Stimulated activated CD4-positive, alpha-beta T cell treated with anti-CD3 and anti-CD28 coated beads, Interleukin-15, amount 100 ng/mL, for 24 hours (primary cell): ENCODE measurements around the gene NKTR.

Source experiments
- DNase-seq: peaks from one replicate; pipeline ENCODE4 v3.0.0-alpha.2; 2020

NKTR gene

GRCh38 chr3:42651248-42652091 is 51.0 kb downstream of the NKTR start:
- DNase-seq: no peak

- DNase-seq: no peak
Measured at GRCh38 chr3:42652251-42652610, 51.7 kb downstream of the NKTR start.

GRCh38 chr3:42652611-42653302 is 52.3 kb downstream of the NKTR start:
- no peak for DNase-seq

GRCh38 chr3:42653303-42653559 is 52.7 kb downstream of the NKTR start:
- DNase-seq: no peak

DNA sequence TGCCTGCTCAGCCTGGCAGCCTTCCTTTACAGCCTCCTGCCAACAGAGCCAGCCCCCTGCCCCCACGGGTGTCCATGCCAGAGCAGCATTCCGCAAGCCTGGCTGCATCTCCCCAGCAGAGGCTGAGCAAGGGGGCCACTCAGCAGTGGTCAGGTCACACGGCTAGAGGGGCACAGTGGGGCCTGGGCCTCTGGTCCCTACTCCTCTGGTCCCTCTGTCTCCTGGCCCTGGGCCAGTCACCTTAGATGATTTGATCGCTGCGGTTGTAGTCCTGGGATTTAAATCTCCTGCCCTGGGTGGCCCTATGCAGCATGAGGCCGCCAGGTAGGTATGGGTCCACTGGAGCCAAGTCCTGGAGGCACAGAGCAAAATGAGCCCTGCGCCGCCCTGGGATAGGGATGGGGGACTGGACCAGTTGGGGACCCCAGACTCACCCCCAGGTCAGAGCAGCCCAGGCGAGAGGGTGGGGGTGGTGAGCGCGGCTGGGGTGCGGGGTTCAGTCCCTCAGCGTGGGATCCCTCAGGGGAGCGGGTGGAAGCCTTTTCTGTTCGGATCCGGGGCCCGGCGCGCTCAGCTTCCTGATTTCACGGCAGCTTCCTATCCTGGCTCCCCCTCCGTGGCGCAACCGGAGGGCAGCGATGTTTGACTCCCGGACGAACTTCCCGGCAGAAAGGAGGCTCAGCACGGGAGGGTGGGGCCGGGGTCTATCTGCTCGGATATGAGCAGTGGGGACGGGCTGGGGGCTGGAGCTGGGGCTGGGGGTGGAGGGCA is 53.3 kb downstream of the NKTR start, which contains the start of gene ZBTB47:
TSS of gene ZBTB47 (plus strand) at position 138 of the 771 bp plus-strand sequence. CDS start 4,659 bp downstream, outside the sequence.
- peak; percentile 36 for DNase-seq

- no peak for DNase-seq
Measured at GRCh38 chr3:42654331-42655201, 54.1 kb downstream of the NKTR start.

GRCh38 chr3:42655331-42655888 is 54.9 kb downstream of the NKTR start:
- DNase-seq: no peak

DNA sequence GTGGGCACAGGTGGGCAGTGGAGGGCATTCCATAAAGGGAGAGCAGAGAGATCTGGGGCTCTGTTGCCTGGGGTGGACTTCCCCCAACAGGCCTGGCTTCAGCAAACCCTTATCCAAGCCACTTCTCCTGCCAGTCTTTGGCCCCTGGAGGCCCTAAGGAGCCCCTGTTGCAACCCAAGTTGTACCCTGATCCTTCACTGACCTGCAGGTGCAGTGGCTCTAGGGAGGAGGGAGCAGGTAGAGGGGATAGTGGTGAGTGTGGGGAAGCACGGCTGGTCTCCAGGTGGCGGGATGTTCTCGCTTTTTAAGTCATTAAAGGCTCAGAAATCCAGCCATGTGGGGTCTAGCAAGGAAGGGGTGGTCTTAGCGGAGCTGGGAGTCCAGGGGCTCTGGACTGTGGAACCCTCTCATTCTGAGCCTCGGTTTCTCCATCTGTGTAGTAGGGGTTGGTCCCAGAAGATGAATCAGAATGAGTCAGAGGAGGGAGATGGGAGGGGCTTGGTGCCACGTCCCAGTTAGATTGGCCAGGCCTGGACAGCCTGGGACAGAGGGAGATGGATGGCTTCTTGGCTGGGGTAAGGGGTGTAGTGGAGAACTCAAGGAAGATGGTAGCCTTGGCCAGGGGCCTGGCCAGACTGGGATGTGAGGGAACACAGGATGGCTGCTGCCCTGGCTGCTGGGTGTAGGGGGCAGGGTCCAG is 55.6 kb downstream of the NKTR start:
- no peak for DNase-seq

GRCh38 chr3:42656680-42657610 is 56.5 kb downstream of the NKTR start:
- DNase-seq: no peak

- DNase-seq: no peak
Measured at GRCh38 chr3:42657675-42658074, 57.2 kb downstream of the NKTR start.

DNA sequence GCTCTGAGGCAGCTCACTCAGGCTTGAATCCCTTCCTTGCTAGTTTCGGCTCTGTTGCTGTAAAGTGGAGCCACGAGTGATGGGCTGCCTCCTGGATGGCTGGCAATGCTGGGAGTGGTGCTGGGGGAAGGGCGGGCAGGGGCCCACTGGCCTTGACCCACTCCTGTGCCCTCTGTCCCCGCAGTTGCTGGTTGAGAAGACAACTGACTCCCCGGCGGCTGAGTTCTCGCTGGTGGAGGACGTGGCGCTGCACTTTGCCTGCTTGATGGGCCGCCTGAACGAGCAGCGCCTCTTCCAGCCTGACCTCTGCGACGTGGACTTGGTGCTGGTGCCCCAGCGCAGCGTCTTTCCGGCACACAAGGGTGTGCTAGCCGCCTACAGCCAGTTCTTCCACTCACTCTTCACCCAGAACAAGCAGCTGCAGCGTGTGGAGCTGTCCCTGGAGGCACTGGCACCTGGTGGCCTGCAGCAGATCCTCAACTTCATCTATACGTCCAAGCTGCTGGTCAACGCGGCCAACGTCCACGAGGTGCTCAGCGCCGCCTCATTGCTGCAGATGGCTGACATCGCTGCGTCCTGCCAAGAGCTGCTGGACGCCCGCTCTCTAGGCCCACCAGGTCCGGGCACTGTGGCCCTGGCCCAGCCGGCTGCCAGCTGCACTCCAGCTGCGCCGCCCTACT is 57.7 kb downstream of the NKTR start:
- no peak for DNase-seq

DNA sequence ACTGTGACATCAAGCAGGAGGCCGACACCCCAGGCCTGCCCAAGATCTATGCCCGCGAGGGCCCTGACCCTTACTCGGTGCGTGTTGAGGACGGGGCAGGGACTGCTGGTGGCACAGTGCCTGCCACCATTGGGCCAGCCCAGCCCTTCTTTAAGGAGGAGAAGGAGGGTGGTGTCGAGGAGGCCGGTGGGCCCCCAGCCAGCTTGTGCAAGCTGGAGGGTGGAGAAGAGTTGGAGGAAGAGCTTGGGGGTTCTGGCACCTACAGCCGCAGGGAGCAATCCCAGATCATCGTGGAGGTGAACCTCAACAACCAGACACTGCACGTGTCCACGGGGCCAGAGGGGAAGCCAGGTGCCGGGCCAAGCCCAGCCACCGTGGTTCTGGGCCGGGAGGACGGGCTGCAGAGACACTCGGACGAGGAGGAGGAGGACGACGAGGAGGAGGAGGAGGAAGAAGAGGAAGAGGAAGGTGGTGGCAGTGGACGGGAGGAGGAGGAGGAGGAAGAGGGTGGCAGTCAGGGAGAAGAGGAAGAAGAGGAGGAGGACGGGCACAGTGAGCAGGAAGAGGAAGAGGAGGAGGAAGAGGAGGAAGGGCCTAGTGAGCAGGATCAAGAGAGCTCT is 58.4 kb downstream of the NKTR start:
- DNase-seq: no peak

DNA sequence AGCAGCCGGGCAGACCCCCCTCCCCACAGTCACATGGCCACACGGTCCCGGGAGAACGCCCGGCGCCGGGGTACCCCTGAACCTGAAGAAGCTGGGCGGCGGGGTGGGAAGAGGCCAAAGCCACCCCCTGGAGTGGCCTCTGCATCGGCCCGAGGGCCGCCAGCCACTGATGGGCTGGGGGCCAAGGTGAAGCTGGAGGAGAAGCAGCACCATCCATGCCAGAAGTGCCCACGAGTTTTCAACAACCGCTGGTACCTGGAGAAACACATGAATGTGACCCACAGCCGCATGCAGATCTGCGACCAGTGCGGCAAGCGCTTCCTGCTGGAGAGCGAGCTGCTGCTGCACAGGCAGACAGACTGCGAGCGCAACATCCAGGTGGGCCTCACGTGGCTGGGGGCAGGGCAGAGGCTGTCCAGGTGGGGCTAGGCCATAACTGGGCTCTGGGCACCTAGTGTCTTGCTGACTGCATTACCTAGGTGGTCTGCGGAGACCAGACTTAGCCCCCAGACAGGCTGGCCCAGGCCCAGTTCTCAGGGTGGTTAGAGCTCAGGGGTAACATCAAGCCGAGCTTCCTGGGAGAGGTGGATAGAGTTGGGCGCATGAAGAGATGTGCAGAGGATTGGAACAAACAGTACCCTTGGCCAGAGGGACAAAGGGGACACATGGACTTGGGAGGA is 59.1 kb downstream of the NKTR start:
- DNase-seq: no peak

DNA sequence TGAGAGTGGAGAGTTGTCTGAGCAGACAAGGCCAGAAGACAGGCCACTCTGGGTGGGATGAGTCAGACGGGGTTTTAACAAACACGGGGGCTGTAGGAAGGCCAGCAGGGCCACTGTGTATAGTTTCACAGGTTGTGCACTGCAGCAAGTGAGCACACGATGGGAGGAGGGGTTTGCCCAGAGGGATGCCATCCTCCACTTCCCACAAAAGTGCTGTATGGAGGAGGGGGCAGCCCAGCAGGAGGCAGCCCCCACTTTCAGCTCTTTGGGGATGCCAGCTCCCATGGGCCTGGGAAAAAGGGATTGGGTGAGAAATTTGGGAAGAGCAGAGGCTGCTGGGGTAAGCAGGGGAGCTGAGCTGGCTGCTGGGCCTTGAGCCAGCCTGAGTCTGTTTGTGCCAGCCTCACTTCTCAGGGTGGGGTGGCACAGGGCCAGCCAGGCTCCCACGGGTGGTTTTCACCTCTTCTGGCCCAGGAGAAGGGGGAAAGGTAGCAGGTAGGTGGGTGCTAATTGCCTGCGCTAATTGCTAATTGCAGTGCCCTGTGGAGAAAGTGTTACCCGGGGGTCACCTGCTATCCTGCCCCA is 59.7 kb downstream of the NKTR start:
- no peak for DNase-seq

DNA sequence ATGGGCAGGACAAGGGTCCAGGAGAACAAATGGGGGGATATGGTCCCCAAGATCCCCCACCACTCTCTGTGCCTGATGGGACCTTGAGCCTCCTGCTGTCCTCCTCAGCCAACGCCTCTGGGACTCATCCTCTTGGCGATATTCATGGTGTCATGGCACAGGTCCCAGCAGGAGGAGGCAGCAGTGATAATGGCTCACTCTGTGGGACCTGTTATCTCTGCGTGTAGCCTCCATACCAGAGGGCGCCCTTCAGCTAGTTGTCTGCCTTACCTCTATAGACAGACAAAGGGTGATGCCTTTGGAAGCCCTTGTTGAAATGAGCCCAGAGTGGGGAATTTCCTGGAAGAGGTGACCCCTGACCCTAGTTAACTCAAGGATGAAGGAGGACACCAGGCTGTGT is 60.4 kb downstream of the NKTR start:
- DNase-seq: no peak

GRCh38 chr3:42661593-42662022 is 61.1 kb downstream of the NKTR start:
- no peak for DNase-seq

DNA sequence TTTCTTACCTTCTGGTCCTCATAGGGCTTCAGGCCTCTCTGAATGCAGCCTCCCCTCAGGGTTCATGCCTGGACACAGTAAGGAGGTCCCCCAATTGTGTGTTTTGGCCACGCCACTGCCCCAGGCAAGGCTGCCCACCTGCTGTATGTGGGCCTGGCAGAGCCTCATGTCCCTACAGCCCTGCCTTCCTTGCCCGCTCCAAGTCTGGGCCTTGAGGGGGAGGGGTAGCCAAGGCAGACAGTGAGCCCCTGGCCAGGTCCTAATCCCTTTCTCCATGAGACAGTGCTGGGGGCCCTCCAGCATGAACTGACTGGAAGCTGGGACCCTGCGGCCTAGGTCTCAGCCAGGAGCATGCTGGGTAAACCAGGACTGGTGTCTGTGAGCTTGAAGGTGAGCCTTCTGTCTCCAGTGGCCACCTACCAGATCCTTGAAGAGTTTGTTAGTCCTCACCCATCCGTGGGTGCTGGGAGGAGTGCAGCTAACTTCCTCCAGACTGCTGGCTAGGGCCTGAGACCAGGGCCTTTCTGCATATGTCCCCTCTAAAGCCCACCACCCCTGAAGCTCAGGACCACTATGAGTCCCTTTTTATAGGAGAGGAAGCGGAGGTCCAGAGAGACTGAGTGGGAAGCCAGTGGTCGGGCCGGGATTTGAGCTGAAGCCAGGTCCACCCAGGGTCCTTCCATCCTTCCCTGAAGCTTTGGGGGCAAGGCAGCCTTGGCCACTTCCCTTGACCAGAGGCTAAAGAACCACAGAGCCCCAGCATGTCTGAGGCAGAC is 61.7 kb downstream of the NKTR start:
- DNase-seq: no peak
